Measurements from ENCODE around the gene IL6. TPM values are rescaled to one million over a fixed set of nuclear protein-coding genes. Genes with fewer than 3 reads are reported as not detected.
"Not testable (repeated sequence)": the region's sequence is repeated elsewhere in the genome, so short reads cannot be mapped to it uniquely, and the experiment has no call there.

Gene IL6
- not detected for total RNA-seq
- 0.64 TPM for polyA plus RNA-seq (2013, experiment 1 of 2)
- 0.45 TPM for polyA plus RNA-seq (2013, experiment 2 of 2)
- total RNA-seq = 0 to 86.3 (median 0.16) reads per million in 172 experiments

GRCh38 chr7:22726907-22727713, at the start of gene IL6:
Gene IL6, plus strand, starts transcription at chr7:22727200. Its CDS starts 63 bp downstream, at chr7:22727263.
- H3K36me3 ChIP-seq (ENCODE audit: insufficient read depth, low read length) = no peaks in the 10 kb centered on the region
- Mint-ChIP-seq H3K9me3 (no peaks in the 10 kb centered on the region), H3K36me3 (ENCODE audit: low read depth) (no peaks in the 10 kb centered on the region), H3K27me3 (peaks cover 42% of the 10 kb centered on the region), H3K4me1 (ENCODE audit: low read depth) (peaks cover 18% of the 10 kb centered on the region), H3K27ac (no peak within 1 kb of the TSS), H3K4me3 (peak within 1 kb of the TSS; percentile 67)
- H3K27me3 ChIP-seq (ENCODE audit: control insufficient read depth in 1 of 2, insufficient read depth in 2 of 2, low read length in 2 of 2) = peaks cover 10 to 11% of the 10 kb centered on the region in 2 experiments
- DNase-seq (peak in 8 of 14 experiments; percentile 3 to 47 (median 22)), ATAC-seq (ENCODE audit: poor library complexity) (peak; percentile 56)
- H3K4me1 ChIP-seq (ENCODE audit: insufficient read depth, low read length) = peaks cover 22% of the 10 kb centered on the region
- ChIA-PET CTCF (interaction anchor here (1.1 to 1.8 kb wide), 3 partner anchors 167 to 329 kb away, joined by 3 to 9 read pairs (median 4); no protein-coding TSS in a partner anchor), POLR2A (no interaction called here)
- peaks cover 0 to 5% of the 10 kb centered on the region in 2 experiments for H3K9me3 ChIP-seq (ENCODE audit: control insufficient read depth in 1 of 2, insufficient read depth in 1 of 2, low read length in 2 of 2)
- no peak within 1 kb of the TSS for H3K27ac ChIP-seq (ENCODE audit: low read depth in 1 of 2, low read length in 2 of 2)
- TF ChIP-seq CTCF (IDR thresholded peaks at IDR 0.05) = no peak
- H3K4me3 ChIP-seq (ENCODE audit: low read length) = peak within 1 kb of the TSS; percentile 7
- intact Hi-C loops (cut with DNase I, micrococcal nuclease) = loop anchor here (1.0 to 10.0 kb wide), 4 partner anchors 70 to 622 kb away; no protein-coding TSS in a partner anchor

GRCh38 chr7:22677263-22677662, 49.7 kb upstream of the IL6 start:
- H3K27me3 ChIP-seq (ENCODE audit: control insufficient read depth in 1 of 2, insufficient read depth in 2 of 2, low read length in 2 of 2); H3K27ac ChIP-seq (ENCODE audit: low read depth in 1 of 2, low read length in 2 of 2); POLR2A ChIA-PET; H3K36me3 Mint-ChIP-seq (ENCODE audit: low read depth); H3K27me3 Mint-ChIP-seq; H3K9me3 Mint-ChIP-seq; H3K9me3 ChIP-seq (ENCODE audit: control insufficient read depth in 1 of 2, insufficient read depth in 1 of 2, low read length in 2 of 2); H3K36me3 ChIP-seq (ENCODE audit: insufficient read depth, low read length); intact Hi-C loops (cut with DNase I, micrococcal nuclease); ATAC-seq (ENCODE audit: poor library complexity); CTCF ChIA-PET; H3K4me3 ChIP-seq (ENCODE audit: low read length); H3K4me3 Mint-ChIP-seq; DNase-seq: not testable (repeated sequence)
- H3K27ac Mint-ChIP-seq = peak overlapping the region; percentile 31
- peaks cover 32% of the 10 kb centered on the region for H3K4me1 ChIP-seq (ENCODE audit: insufficient read depth, low read length)
- peaks cover 74% of the 10 kb centered on the region for H3K4me1 Mint-ChIP-seq (ENCODE audit: low read depth)

- peaks cover 32% of the 10 kb centered on the region for H3K4me1 ChIP-seq (ENCODE audit: insufficient read depth, low read length)
Measured at GRCh38 chr7:22677680-22678079, 49.3 kb upstream of the IL6 start.

More at GRCh38 chr7:22677680-22678079, 49.3 kb upstream of the IL6 start:
- Histone ChIP-seq H3K4me3 (ENCODE audit: low read length) (no peak overlapping the region), H3K27ac (ENCODE audit: low read depth in 1 of 2, low read length in 2 of 2) (no peak overlapping the region), H3K9me3 (ENCODE audit: control insufficient read depth in 1 of 2, insufficient read depth in 1 of 2, low read length in 2 of 2) (no peaks in the 10 kb centered on the region), H3K27me3 (ENCODE audit: control insufficient read depth in 1 of 2, insufficient read depth in 2 of 2, low read length in 2 of 2) (no peaks in the 10 kb centered on the region), H3K36me3 (ENCODE audit: insufficient read depth, low read length) (no peaks in the 10 kb centered on the region)
- intact Hi-C loops (cut with DNase I, micrococcal nuclease) = no loop called here
- ChIA-PET POLR2A (no interaction called here), CTCF (interaction anchor here (0.6 kb wide), 1 partner anchor 574 kb away, joined by 3 read pairs; no protein-coding TSS in a partner anchor)
- peak overlapping the region; percentile 44 for H3K4me3 Mint-ChIP-seq
- H3K4me1 Mint-ChIP-seq (ENCODE audit: low read depth) = peaks cover 70% of the 10 kb centered on the region
- no peak for ATAC-seq (ENCODE audit: poor library complexity)
- H3K36me3 Mint-ChIP-seq (ENCODE audit: low read depth) = no peaks in the 10 kb centered on the region
- TF ChIP-seq CTCF (IDR thresholded peaks at IDR 0.05) = no peak
- DNase-seq = no peak
- no peaks in the 10 kb centered on the region for H3K27me3 Mint-ChIP-seq
- H3K27ac Mint-ChIP-seq = peak overlapping the region; percentile 81
- no peaks in the 10 kb centered on the region for H3K9me3 Mint-ChIP-seq
